C4-2B (cell line): Measurements from ENCODE around the gene RELN.

ENCODE experiments used
- ZFX ChIP-seq: fragments of 450-650 bp; IDR thresholded peaks from 2 replicates; pipeline ENCODE4 v1.6.1; 2017
- TF ChIP-seq, protein P1 (sequence below): fragments of 450-650 bp; conservative IDR thresholded peaks from 2 replicates; pipeline ENCODE4 v1.5.1; 2017; ENCODE audit warnings: mild to moderate bottlenecking

DNA sequence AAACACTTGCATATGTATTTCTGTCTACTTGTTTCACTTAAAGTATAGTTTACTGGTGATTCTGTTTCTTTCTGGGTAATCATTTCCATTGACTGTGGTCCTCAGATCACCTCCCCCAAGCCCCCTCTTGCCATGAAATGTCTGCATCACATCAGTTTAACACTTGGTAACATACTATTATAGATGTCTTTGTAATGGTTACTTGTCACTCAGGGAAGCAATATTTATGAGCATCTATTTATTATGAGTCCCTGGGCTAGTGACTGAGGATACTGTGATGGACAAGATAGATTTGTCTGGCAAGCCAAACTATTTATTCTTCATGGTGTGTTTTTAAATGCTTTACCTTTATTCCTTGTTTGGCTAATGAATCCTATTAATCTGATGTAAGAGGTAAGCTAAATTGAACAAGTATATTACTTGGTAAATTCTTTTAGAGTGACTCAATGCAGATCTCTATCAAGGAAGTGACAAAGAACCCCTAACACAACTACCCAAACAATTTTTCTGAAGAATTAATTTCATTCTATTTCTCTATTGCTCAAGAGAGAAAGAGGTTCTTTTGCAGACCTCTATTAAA is 270.9 kb downstream of the RELN start:
- TF ChIP-seq, protein P1, sequence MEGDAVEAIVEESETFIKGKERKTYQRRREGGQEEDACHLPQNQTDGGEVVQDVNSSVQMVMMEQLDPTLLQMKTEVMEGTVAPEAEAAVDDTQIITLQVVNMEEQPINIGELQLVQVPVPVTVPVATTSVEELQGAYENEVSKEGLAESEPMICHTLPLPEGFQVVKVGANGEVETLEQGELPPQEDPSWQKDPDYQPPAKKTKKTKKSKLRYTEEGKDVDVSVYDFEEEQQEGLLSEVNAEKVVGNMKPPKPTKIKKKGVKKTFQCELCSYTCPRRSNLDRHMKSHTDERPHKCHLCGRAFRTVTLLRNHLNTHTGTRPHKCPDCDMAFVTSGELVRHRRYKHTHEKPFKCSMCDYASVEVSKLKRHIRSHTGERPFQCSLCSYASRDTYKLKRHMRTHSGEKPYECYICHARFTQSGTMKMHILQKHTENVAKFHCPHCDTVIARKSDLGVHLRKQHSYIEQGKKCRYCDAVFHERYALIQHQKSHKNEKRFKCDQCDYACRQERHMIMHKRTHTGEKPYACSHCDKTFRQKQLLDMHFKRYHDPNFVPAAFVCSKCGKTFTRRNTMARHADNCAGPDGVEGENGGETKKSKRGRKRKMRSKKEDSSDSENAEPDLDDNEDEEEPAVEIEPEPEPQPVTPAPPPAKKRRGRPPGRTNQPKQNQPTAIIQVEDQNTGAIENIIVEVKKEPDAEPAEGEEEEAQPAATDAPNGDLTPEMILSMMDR, result no peak
- no peak for TF ChIP-seq ZFX
